Measurements from ENCODE around the gene CDK16.
"Not testable (repeated sequence)": the region's sequence is repeated elsewhere in the genome, so short reads cannot be mapped to it uniquely, and the experiment has no call there.

Gene CDK16

GRCh38 chrX:47257620-47258019 lies 39.1 kb downstream of the CDK16 start:
- not testable (repeated sequence) for DNase-seq

GRCh38 chrX:47264483-47265173 lies 46.1 kb downstream of the CDK16 start:
- DNase-seq: no peak

- no peak for DNase-seq
Measured at GRCh38 chrX:47266643-47267042, 48.2 kb downstream of the CDK16 start.

GRCh38 chrX:47272013-47272408 lies 53.5 kb downstream of the CDK16 start:
- no peak for DNase-seq

- DNase-seq: no peak
Measured at GRCh38 chrX:47273011-47273730, 54.7 kb downstream of the CDK16 start.

- DNase-seq: no peak
Measured at GRCh38 chrX:47278691-47279090, 60.2 kb downstream of the CDK16 start.
